ENCODE results near the gene PRR16.

PRR16 gene

GRCh38 chr5:120621339-120621738 is 157.2 kb downstream of the PRR16 start:
- Histone ChIP-seq H3K4me3 (no peak overlapping the region), H3K27ac (no peak overlapping the region)

GRCh38 chr5:120624021-120624563 is 160.0 kb downstream of the PRR16 start:
- no peak overlapping the region for H3K27ac ChIP-seq
- no peak overlapping the region for H3K4me3 ChIP-seq

GRCh38 chr5:120628156-120628555 is 164.1 kb downstream of the PRR16 start:
- no peak overlapping the region for H3K27ac ChIP-seq
- no peak overlapping the region for H3K4me3 ChIP-seq

- no peak overlapping the region for H3K27ac ChIP-seq
- H3K4me3 ChIP-seq, result no peak overlapping the region
These were observed 166.4 kb downstream of the PRR16 start for GRCh38 chr5:120630550-120630949.

GRCh38 chr5:120631611-120632010 is 167.5 kb downstream of the PRR16 start:
- no peak overlapping the region for H3K4me3 ChIP-seq
- H3K27ac ChIP-seq, result no peak overlapping the region

GRCh38 chr5:120632430-120632829 is 168.3 kb downstream of the PRR16 start:
- H3K4me3 ChIP-seq, result no peak overlapping the region
- no peak overlapping the region for H3K27ac ChIP-seq

- H3K4me3 ChIP-seq, result no peak overlapping the region
- H3K27ac ChIP-seq, result no peak overlapping the region
These were observed 174.3 kb downstream of the PRR16 start for GRCh38 chr5:120638449-120638848.

GRCh38 chr5:120640778-120641177 is 176.7 kb downstream of the PRR16 start:
- no peak overlapping the region for H3K27ac ChIP-seq
- H3K4me3 ChIP-seq, result no peak overlapping the region

GRCh38 chr5:120644516-120644915 is 180.4 kb downstream of the PRR16 start:
- Histone ChIP-seq H3K27ac (no peak overlapping the region), H3K4me3 (no peak overlapping the region)

- Histone ChIP-seq H3K4me3 (no peak overlapping the region), H3K27ac (no peak overlapping the region)
These were observed 191.8 kb downstream of the PRR16 start for GRCh38 chr5:120655828-120656435.

GRCh38 chr5:120657104-120657503 is 193.0 kb downstream of the PRR16 start:
- Histone ChIP-seq H3K27ac (no peak overlapping the region), H3K4me3 (no peak overlapping the region)

- Histone ChIP-seq H3K27ac (no peak overlapping the region), H3K4me3 (no peak overlapping the region)
These were observed 213.4 kb downstream of the PRR16 start for GRCh38 chr5:120677481-120677880.

- H3K27ac ChIP-seq, result no peak overlapping the region
- H3K4me3 ChIP-seq, result no peak overlapping the region
These were observed 214.2 kb downstream of the PRR16 start for GRCh38 chr5:120678279-120678678.

GRCh38 chr5:120682851-120683250 is 218.8 kb downstream of the PRR16 start:
- H3K27ac ChIP-seq, result peak overlapping the region in 2 of 21 experiments; percentile 11 to 37
- H3K4me3 ChIP-seq, result no peak overlapping the region

- H3K27ac ChIP-seq, result no peak overlapping the region
- H3K4me3 ChIP-seq, result no peak overlapping the region
These were observed 219.5 kb downstream of the PRR16 start for GRCh38 chr5:120683580-120683979.

- Histone ChIP-seq H3K27ac (no peak overlapping the region), H3K4me3 (no peak overlapping the region)
These were observed 220.1 kb downstream of the PRR16 start for GRCh38 chr5:120684213-120684612.

GRCh38 chr5:120684749-120685415 is 220.8 kb downstream of the PRR16 start:
- Histone ChIP-seq H3K4me3 (no peak overlapping the region), H3K27ac (no peak overlapping the region)

GRCh38 chr5:120690621-120691407 is 226.7 kb downstream of the PRR16 start:
- no peak overlapping the region for H3K4me3 ChIP-seq
- no peak overlapping the region for H3K27ac ChIP-seq

- H3K27ac ChIP-seq, result no peak overlapping the region
- H3K4me3 ChIP-seq, result no peak overlapping the region
These were observed 228.2 kb downstream of the PRR16 start for GRCh38 chr5:120692325-120692724.

GRCh38 chr5:120695368-120695880 is 231.3 kb downstream of the PRR16 start:
- Histone ChIP-seq H3K4me3 (no peak overlapping the region), H3K27ac (no peak overlapping the region)

GRCh38 chr5:120697147-120697546 is 233.0 kb downstream of the PRR16 start:
- Histone ChIP-seq H3K27ac (no peak overlapping the region), H3K4me3 (no peak overlapping the region)
